ENCODE data around the gene SCMH1. TPM values are rescaled to one million over a fixed set of nuclear protein-coding genes. Genes with fewer than 3 reads are reported as not detected.

Gene SCMH1
- total RNA-seq, 1 experiment from 2014 or later: 28.0 TPM

GRCh38 chr1:40988280-40988679, 253.8 kb downstream of the SCMH1 start:
- Histone ChIP-seq H3K4me3 (replicated peaks in 1 of 2; ENCODE audit: low read depth in 1 of 2, low read length in 2 of 2) (no peak overlapping the region), H3K9ac (ENCODE audit: low read length) (no peak overlapping the region), H3K27me3 (ENCODE audit: insufficient read depth, low read length) (no peaks in the 10 kb centered on the region), H2AFZ (ENCODE audit: low read depth, low read length, poor library complexity, severe bottlenecking) (no peak overlapping the region), H3K36me3 (ENCODE audit: control insufficient read depth in 1 of 2, insufficient read depth in 2 of 2, low read length in 2 of 2) (peaks cover 84 to 98% of the 10 kb centered on the region in 2 experiments), H3K4me1 (ENCODE audit: control insufficient read depth in 1 of 2, insufficient read depth in 2 of 2, low read length in 2 of 2) (no peaks in the 10 kb centered on the region), H3K79me2 (ENCODE audit: insufficient read depth, low read length) (peaks cover 100% of the 10 kb centered on the region), H4K20me1 (ENCODE audit: insufficient read depth) (peaks cover 12% of the 10 kb centered on the region; the same call in 1 of the 2 replicates), H3K9me2 (ENCODE audit: insufficient read depth) (no peaks in the 10 kb centered on the region), H3K9me3 (ENCODE audit: control insufficient read depth in 1 of 2, insufficient read depth in 1 of 2, low read depth in 1 of 2, low read length in 2 of 2) (no peaks in the 10 kb centered on the region), H3K27ac (ENCODE audit: low read depth, low read length) (no peak overlapping the region), H3K4me2 (ENCODE audit: low read length) (no peak overlapping the region)
- POLR2A ChIA-PET: no interaction called here
- CTCF ChIA-PET: no interaction called here
- TF ChIP-seq ZNF274 (IDR thresholded peaks at IDR 0.05; ENCODE audit: low read depth, low read length) (no peak), EZH2phosphoT487 (IDR thresholded peaks at IDR 0.05; ENCODE audit: borderline replicate concordance) (no peak), POLR2AphosphoS5 (IDR thresholded peaks at IDR 0.05; ENCODE audit: low read depth, low read length) (no peak), YY1 (IDR thresholded peaks at IDR 0.05; ENCODE audit: extremely low read depth, insufficient replicate concordance, low read depth, low read length) (no peak), MAX (IDR thresholded peaks at IDR 0.05) (no peak), SRF (IDR thresholded peaks at IDR 0.05; ENCODE audit: low read depth) (no peak), EZH2 (IDR thresholded peaks at IDR 0.05) (no peak), ELF1 (IDR thresholded peaks at IDR 0.05; ENCODE audit: borderline replicate concordance, low read depth) (no peak), CTCF (IDR thresholded peaks at IDR 0.05 in 2 of 3, conservative IDR thresholded peaks at IDR 0.05 in 1 of 3; ENCODE audit: borderline replicate concordance in 1 of 3, insufficient read depth in 1 of 3, low read depth in 2 of 3, low read length in 2 of 3) (no peak), REST (IDR thresholded peaks at IDR 0.05; ENCODE audit: low read depth) (no peak), SP1 (IDR thresholded peaks at IDR 0.05; ENCODE audit: low read depth) (no peak), ATF3 (IDR thresholded peaks at IDR 0.05) (no peak), TCF7L2 (IDR thresholded peaks at IDR 0.05; ENCODE audit: borderline replicate concordance, extremely low read depth, insufficient read depth, insufficient read length) (no peak), EGR1 (IDR thresholded peaks at IDR 0.05; ENCODE audit: low read depth) (no peak), CBX3 (IDR thresholded peaks at IDR 0.05; ENCODE audit: low read depth) (no peak)
- RAD21 ChIA-PET (ENCODE audit: low non-redundant PET in 1 of 2, low total read pairs in 2 of 2, uncharacterized antibody in 2 of 2, unreplicated experiment in 2 of 2): no interaction called here
- ATAC-seq (no peak), DNase-seq (ENCODE audit: low read depth, low spot score) (no peak)
- intact Hi-C loops (cut with micrococcal nuclease): no loop called here
- BruUV-seq (replicated peaks): no TSS peak
